ENCODE data around the gene VCAN.

GRCh38 chr5:83595217-83595616, 123.7 kb downstream of the VCAN start:
- TF ChIP-seq, protein P1, sequence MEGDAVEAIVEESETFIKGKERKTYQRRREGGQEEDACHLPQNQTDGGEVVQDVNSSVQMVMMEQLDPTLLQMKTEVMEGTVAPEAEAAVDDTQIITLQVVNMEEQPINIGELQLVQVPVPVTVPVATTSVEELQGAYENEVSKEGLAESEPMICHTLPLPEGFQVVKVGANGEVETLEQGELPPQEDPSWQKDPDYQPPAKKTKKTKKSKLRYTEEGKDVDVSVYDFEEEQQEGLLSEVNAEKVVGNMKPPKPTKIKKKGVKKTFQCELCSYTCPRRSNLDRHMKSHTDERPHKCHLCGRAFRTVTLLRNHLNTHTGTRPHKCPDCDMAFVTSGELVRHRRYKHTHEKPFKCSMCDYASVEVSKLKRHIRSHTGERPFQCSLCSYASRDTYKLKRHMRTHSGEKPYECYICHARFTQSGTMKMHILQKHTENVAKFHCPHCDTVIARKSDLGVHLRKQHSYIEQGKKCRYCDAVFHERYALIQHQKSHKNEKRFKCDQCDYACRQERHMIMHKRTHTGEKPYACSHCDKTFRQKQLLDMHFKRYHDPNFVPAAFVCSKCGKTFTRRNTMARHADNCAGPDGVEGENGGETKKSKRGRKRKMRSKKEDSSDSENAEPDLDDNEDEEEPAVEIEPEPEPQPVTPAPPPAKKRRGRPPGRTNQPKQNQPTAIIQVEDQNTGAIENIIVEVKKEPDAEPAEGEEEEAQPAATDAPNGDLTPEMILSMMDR (IDR thresholded peaks at IDR 0.05): no peak
- TF ChIP-seq EZH2 (IDR thresholded peaks at IDR 0.05; ENCODE audit: borderline replicate concordance, insufficient read depth, low read depth, low read length, poor library complexity, severe bottlenecking): no peak

Measured in B cell (primary cell).